COLO829 (cell line): ENCODE results near the gene PTPRF.

Source experiments
- DNase-seq: peaks from one replicate; pipeline ENCODE4 v3.0.0; 2012; ENCODE audit warnings: low spot score

Gene PTPRF

DNA sequence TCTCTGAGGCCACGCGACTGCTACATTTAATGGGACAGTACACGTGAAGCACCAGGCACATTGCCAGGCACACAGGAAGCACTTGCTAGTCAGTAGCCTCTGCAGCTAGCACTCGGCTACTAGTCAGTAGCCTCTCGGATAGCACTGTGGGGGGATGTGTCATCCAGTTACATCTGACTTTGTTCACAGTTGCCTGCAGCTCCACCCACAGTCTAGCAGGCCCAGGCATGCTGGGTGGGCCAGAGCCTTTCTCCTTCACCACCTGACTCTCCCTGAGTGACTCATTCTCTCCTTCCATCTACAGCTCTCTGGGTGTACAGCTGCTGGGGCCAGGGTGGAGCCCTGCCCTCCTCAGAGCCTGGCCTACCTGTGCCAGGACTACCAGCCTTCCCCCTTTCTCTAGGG, 51.5 kb downstream of the PTPRF start:
- peak; percentile 80 for DNase-seq

DNA sequence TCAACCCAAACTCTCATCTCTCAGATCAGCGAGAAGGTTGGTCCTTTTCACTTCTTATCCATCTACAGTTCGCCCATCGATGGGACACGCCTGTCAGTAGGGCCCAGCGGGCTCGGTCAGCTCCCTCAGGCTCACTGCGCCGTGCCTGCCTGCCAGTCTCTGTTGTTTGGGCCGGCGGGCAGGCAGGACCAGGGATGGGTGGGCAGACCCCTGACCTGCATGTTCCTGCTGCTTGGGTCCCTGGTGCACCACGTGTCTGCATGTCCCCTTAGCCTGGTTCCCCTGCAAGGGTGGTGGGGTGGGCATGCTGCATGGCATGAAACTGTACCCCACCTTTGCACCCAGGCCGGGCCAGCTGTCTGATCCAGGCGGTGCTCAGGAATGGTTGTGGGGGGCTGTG, 52.4 kb downstream of the PTPRF start:
- DNase-seq, result no peak

DNA sequence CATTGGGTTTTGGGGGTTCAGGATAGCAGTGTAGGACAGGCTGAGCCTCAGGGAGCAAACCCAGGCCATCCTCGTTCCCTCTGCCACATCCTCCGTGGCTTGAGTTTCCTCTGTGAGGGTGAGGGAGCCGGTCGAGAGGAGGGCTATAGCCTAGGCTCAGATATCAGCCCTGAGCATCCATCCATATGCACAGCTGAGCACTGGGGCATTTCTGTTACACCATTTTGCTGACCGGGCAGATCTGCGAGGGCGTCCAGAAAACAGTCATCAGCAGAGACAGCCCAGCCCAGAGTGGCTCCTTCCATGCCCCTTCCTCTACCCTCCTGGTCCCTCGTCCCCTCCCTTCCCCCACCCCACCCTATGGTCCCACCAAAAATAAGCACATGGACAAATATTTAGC, 53.5 kb downstream of the PTPRF start:
- no peak for DNase-seq

DNA sequence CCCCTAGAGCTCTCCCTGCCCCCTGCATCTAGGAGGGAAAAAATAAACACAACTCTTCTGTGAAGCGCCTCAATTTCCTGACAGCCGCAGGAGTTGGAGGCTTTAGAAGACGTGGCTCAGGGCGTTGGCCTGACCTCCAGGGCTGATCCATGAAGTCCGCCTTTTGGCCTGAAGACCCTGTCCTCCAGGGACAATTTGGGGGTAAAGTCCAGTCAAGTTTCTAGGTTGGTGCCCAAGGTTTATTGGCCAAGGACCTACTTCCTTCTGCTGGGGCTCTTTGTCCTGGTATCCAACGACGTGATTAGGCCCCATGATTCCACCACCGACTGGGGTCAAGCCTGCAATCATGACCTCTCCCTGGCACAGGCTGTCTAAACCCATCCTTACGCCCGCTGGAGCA, 54.9 kb downstream of the PTPRF start:
- DNase-seq, result no peak

DNA sequence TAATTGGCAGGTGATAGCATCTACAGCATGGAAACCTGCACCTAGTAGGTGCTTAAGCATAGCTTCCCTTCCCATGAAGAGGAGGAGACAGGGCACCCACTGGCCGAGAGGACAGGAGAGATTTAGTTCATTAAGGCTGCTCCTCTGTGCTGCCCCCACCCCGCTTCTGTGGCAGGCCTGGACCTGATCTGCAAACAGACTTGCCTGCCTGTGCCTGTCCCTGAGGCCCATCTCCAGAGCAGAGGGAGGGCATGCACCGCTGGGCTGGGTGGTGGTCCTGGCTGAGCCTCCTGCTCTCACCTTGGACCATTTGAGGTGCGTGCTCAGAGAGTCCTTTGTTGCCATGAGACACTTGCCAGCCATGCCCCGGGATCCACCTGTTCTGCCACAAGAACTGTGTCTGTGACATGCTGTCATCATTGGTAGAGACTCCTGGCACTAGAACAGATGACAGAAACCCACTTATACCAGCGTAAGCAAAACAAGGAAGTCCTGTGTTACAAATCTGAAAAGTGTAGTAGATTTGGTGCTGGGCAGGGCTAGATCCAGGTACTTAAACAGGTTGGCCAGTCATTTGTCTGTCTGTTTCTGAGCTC, 55.6 kb downstream of the PTPRF start:
- DNase-seq, result no peak

DNA sequence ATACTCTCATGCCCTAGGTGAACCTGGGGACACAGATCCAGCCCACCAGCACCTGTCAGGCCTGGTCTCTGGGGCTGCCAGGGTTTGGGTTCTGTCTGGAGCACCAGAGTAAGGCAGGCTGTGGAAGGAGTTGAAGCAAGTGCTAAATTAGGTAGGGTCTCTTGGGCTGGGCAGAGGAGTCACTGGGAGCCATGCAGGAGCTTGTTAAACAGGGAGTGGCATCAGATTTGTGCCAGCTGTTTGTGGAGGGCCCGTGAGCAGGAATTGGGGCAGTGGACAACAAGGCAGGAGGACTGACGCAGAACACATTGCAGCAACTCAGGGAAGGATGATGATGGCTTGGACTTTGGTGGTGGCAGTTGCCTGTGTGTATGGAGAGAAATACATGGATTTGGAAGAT, 56.3 kb downstream of the PTPRF start:
- DNase-seq, result no peak

DNA sequence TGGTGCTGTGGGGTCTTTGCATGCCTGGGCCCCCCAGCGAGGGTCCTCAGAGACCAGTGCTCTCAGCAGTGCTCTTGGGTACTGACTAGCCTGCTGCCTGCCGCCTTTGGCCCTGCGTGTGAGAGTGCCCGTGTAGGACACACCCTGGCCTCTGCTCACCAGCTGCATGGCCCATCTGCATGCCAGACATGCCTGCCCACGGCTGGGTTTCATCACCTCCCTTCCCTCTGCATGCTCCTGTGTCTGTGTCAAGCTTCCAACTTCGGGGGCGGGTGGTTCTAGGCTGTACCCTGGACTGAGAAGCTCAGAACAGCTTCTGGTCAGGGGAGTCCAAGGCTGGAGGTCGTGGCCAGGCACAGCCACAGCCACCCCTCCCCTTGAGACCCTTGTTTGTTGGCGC, 56.9 kb downstream of the PTPRF start:
- DNase-seq, result no peak

DNA sequence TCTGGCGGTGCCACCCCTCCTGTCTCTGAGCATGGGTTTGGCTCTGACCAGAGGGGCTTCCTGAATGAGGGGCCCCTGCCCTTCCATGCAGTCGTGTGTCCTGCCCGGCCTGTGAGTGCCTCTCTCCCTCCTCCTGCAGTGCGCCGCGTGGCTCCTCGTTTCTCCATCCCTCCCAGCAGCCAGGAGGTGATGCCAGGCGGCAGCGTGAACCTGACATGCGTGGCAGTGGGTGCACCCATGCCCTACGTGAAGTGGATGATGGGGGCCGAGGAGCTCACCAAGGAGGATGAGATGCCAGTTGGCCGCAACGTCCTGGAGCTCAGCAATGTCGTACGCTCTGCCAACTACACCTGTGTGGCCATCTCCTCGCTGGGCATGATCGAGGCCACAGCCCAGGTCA, 57.9 kb downstream of the PTPRF start:
- no peak for DNase-seq

DNA sequence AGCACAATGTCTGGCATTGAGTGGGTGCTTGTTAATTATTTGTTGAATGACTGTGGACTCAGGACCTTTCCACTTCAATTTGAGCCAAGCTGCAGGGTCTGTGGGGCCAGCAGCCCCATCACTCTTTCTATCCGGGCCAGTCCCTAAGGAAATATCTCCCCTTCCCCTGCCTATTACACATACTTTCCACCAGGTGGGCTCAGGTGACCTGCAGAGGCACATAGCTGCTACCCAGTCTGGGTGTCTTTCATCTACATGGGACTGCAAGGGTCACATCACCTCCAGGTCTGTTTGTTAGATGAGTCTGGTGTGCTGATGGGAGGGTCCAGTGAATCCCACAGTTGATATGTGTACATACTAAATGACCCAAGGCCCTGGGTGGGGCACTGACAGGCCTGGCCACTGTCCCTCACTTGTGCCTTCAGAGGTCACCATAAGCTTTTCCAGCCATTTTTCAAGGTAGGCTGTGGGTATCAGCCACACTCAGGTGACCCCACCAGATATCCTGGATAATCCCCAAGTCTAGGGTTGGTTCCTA, 59.8 kb downstream of the PTPRF start:
- DNase-seq, result no peak

DNA sequence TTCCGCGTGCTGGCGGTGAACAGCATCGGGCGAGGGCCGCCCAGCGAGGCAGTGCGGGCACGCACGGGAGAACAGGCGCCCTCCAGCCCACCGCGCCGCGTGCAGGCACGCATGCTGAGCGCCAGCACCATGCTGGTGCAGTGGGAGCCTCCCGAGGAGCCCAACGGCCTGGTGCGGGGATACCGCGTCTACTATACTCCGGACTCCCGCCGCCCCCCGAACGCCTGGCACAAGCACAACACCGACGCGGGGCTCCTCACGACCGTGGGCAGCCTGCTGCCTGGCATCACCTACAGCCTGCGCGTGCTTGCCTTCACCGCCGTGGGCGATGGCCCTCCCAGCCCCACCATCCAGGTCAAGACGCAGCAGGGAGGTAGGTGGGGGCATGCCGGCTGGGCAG, 60.5 kb downstream of the PTPRF start:
- no peak for DNase-seq

DNA sequence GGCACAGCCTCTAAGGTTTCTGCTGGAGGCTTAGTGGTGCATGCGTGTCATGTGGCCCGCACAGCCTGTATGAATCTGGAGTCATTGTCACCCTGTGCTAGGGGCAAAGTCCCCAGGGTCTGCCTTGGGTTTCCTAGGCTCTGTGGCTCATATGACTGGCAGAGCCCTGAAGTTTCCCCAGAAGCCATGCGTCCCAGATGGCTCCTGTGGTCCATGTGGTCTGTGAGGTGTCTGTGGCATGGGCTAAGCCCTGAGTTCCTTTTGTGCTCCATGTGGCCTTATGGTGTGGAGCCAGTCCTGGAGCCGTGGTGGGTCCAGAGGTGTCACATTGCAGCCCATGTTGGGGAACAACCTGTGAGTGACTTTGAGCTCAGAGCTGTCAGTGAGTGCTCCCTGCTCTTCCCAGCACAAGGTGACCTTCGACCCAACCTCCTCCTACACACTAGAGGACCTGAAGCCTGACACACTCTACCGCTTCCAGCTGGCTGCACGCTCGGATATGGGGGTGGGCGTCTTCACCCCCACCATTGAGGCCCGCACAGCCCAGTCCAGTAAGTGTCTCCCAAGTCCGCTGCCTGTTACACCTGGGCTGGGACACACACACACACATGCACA, 61.5 kb downstream of the PTPRF start:
- no peak for DNase-seq

DNA sequence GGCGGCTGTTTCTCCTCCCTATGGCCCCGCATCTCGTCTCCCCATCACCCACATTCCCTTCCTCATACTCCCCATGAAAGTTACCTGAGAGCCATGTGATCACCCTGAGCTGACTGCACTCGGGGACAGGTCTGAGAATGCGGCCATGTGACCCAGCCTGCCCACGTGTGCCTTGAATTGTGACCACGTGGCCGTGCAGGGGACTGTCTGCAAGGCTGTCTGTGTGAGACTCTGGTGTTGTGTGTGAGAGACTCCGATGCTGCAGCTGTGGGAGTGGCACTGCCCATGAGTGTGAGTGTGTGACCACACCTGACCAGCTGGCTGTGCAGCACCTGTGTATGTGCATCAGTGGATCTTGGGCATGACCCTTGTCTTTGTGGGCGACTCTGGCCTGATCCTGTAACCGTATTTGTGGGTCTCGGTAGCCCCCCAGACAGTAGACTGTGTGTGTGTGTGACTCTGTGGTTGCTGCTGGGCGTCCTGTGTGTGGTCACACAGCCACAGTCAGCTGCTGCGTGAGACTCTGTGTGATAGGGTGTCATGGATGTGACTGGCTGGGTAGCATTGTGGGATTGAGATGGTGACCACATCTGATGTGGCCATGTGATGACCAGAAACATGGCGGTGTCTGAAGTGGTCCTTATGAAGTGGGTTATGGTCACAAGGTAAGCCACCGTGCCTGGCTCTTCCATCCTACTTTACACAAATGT, 62.4 kb downstream of the PTPRF start:
- no peak for DNase-seq

DNA sequence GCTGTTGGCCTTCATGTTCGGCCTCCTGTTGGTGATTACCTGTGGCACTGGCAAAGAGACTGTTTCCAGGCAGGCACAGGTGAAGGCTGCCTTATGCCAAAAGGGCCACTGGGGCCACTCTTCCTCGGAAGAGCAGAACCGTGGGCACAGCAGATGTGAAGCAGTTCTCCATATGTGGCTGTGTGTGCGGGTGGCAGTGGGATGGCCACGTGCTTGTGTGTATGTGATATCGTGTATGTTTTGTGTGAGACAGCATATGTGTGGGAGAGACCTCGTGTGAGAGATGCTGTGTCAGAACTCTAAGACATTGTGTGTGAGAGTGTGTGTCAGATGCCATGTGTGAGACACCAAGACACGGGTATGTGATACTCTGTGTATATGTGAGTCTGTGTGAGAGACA, 65.9 kb downstream of the PTPRF start:
- DNase-seq, result no peak

DNA sequence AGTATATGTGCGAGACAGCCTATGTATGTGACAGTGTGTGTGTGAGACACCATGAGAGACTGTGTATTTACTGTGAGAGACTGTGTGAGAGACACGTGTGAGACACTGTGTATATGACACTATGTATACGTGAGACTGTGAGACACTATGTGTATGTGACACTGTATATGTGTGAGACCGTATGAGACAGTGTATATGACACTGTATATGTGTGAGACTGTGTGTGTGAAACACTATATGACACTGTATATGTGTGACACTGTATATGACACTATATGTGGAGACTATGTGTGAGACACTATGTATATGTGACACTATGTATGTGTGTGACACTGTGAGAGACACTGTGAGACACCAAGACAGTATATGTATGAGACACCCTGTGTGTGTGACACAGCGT, 66.3 kb downstream of the PTPRF start:
- no peak for DNase-seq

DNA sequence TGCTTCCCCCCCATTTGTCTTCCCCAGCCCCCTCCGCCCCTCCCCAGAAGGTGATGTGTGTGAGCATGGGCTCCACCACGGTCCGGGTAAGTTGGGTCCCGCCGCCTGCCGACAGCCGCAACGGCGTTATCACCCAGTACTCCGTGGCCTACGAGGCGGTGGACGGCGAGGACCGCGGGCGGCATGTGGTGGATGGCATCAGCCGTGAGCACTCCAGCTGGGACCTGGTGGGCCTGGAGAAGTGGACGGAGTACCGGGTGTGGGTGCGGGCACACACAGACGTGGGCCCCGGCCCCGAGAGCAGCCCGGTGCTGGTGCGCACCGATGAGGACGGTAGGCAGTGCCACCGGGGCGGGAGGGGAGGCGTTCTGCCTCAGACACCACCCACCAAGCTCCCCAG, 67.0 kb downstream of the PTPRF start:
- DNase-seq, result no peak

DNA sequence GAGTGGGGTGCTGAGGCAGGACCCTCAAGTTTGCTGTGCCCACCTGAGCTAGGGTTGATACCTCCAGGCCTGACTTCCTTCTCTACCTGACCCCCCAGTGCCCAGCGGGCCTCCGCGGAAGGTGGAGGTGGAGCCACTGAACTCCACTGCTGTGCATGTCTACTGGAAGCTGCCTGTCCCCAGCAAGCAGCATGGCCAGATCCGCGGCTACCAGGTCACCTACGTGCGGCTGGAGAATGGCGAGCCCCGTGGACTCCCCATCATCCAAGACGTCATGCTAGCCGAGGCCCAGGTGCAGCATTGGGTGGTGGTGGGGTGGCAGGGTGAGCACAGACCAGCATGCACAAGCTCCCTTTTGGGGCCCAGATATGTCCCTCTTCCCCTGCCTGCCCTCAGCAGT, 67.9 kb downstream of the PTPRF start:
- DNase-seq, result no peak

DNA sequence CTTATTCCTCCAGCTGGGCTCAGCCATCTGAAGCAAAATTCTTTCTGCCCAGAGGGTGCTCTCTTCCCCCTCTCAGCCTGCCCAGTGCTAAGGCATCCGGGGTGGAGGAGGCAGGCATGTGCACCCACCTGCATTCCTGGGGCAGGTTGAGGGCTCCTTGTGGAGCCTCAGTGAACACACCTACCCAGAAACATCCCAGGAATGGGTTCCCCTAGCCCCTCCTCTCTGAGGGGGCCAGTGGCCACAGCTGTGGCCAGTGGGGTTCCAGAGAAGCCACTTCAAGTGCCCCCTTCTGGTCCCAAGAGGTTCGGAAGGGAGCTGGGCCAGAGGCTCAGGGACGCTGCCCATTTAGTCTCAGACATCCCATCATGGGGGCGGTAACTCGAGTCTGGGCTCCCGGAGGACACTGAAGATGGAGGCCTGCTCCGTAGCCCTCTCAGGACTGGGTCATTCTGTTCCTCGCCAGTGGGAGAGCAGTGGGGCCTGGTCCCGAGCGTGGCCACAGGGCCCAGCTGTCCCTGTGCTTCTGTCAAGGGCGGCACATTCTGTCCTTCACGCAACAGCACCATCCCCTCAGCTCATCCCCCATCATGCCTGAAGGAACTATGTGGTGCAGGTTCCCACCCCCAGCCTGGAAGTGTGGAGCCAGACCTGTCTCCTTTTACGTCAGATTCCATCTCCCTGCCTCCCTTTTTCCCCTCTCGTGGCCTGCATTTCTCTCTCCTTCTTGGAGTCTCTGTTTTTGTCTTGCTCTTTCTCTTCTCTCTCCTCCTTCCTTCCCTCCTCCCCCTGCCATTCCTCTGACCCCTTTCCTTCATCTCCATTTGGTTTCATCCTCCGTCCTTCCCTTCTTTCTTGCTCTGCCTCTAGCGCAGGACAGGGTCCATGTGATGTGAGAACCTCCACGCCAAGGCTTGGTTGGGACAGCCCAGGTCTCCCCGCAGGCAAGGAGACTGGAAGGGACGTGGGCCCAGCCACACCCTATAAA, 69.6 kb downstream of the PTPRF start:
- DNase-seq, result no peak

DNA sequence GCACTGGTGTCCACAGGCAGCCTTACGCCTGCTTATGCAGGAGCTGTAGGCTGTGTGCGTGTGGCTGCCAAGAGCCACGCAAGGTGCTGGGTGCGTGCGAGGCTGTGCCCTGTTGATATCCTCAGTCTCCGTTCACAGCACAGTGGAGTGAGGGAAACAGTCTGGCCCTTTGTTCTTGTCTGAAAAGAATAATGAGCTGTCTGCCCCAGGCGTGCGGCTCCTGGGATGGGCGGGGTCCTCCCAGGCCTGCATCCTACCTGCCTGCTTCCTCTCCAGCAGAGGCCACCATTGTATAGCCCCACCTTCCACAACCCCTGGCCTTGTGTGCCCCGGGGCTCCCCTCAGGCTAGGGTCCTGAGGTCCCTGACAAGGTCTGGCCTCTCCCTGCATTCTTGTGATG, 72.3 kb downstream of the PTPRF start:
- DNase-seq, result peak; percentile 9

DNA sequence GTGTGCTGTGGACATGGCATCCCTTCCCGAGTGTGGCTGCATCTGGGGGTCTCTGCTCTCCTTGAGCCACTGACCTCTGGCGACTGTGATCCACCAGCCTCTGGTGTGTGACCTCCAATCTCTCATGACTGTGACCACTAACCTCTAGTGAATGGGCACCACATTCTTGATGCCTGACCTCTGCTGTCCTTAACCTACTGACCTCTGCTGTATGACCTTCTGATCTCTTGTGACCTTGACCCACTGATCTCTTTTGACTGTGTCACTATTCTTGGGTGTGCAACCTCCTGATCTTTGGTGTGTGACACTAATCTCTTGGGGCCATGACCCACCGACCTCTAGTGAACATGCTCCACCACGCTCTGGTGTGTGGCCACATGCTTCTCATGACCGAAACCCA, 73.5 kb downstream of the PTPRF start:
- no peak for DNase-seq

DNA sequence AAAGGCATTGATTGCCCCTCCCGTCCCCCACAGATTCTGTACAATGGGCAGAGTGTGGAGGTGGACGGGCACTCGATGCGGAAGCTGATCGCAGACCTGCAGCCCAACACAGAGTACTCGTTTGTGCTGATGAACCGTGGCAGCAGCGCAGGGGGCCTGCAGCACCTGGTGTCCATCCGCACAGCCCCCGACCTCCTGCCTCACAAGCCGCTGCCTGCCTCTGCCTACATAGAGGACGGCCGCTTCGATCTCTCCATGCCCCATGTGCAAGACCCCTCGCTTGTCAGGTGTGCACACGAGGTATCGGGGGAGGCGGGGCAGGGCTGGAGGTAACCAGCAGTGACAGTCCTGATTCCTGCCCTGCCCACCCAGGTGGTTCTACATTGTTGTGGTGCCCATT, 74.5 kb downstream of the PTPRF start:
- no peak for DNase-seq

DNA sequence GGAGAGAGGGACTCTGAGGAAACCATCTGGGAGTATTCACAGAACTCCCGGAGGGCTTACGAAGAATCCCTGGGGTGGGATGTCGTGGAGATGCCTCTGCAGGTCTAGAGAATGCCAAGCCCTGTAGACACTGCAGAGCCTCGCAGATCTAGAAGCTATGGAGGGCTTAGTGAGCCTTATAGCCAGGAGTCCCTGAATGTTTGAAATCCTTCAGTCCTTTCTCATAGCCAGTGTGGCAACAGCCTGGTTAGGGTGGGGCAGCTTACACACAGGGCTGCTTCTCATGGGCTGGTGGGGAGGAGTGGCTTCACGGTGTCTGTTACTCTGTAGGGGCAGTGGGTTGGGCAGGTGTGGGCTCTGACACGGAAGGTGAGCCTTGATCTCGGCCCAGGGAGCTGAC, 75.1 kb downstream of the PTPRF start:
- no peak for DNase-seq

DNA sequence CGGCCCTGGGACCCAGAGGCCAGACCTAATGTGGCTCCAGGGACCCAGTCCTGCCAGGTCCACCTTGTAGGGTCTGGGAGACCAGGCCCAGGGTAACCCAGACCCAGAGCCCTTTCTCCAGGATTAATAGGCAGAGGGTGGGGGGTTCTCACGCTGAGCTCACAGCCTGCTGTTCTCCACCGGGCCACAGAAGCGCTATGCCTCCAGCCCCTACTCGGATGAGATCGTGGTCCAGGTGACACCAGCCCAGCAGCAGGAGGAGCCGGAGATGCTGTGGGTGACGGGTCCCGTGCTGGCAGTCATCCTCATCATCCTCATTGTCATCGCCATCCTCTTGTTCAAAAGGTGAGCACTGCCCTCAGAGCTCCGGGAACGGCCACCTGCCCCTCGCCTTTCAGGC, 75.9 kb downstream of the PTPRF start:
- DNase-seq, result no peak
